ENCODE results near the gene ZNF800. TPM values are rescaled to one million over a fixed set of nuclear protein-coding genes. Genes with fewer than 3 reads are reported as not detected.

Gene ZNF800
- total and polyA plus RNA-seq, 9 donors = 10.0 to 33.2 (median 11.7) TPM

DNA sequence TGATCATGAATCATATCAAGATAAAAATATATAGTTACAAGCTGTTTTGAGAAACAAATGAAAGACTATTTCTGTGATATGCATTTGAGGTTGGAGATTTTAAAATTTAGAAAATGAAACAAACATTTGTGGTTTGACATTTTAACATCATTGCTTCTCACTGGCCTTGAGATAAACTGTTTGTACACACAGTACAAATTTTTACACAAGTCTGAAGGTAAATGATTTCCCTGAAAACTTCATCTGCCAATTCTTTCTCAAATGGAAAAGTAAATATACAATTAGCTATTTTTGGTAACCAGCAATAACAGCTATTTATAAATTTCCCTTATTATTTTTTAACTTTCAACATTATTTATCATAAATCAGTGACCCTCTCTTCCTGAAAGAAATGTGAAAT is 38.6 kb downstream of the ZNF800 start:
- DNase-seq = no peak
- no peak overlapping the region for H3K27ac ChIP-seq (ENCODE audit: low read length)
- H3K36me3 ChIP-seq (ENCODE audit: control insufficient read depth, insufficient read depth, low read length) = no peaks in the 10 kb centered on the region
- no peaks in the 10 kb centered on the region for H3K27me3 ChIP-seq (ENCODE audit: control insufficient read depth, insufficient read depth, low read length)
- no peaks in the 10 kb centered on the region for H3K4me1 ChIP-seq (ENCODE audit: control insufficient read depth, insufficient read depth, low read length)
- no peak overlapping the region for H3K4me3 ChIP-seq (ENCODE audit: low read length)
- H3K9me3 ChIP-seq (replicated peaks; ENCODE audit: control insufficient read depth, low read depth, low read length) = no peaks in the 10 kb centered on the region

DNA sequence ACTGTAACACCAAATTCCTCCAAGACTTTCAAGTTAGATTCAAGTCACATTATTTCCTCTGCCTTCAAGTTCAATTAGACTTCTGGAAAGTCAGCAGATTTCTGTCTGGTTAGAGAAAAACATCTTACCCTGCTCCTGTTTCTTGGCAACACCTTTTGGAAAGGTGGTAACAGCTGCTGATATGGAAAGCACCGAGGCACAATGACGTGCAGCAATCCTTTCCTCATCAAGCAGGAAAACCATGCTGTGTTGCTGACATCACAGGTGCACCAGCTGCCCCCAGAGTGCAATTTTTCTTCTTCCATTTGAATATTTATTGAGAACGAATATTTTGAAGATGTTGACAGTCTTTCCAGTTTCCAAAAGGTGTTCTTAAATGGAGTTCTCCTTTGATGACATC is 41.9 kb downstream of the ZNF800 start:
- Histone ChIP-seq H3K4me3 (ENCODE audit: low read length) (no peak overlapping the region), H3K9me3 (replicated peaks; ENCODE audit: control insufficient read depth, low read depth, low read length) (no peaks in the 10 kb centered on the region), H3K27me3 (ENCODE audit: control insufficient read depth, insufficient read depth, low read length) (peaks cover 2% of the 10 kb centered on the region), H3K4me1 (ENCODE audit: control insufficient read depth, insufficient read depth, low read length) (peaks cover 3% of the 10 kb centered on the region), H3K36me3 (ENCODE audit: control insufficient read depth, insufficient read depth, low read length) (no peaks in the 10 kb centered on the region), H3K27ac (ENCODE audit: low read length) (no peak overlapping the region)
- WGBS (ENCODE audit: insufficient coverage) = 47% methylated on average over 3 of the region's 3 CpGs
- DNase-seq = no peak

DNA sequence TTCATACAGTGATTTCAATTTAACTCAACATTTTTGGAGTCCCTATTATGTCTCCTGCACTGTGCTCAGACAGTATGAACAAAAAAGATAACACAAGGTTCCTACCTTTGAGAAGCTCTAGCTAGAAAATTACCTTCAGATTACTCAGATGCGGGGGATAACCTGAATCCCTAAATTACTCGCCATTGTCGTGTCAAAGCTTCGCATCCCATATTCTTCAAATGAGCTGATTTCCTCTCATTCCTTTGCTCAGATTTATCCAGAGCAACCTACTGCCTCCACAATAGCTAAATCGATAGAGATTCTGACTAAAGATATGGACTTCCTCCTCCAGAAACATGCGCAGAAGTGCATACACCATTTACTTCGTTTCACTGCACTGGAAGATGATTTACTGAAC is 42.6 kb downstream of the ZNF800 start:
- Histone ChIP-seq H3K9me3 (replicated peaks; ENCODE audit: control insufficient read depth, low read depth, low read length) (no peaks in the 10 kb centered on the region), H3K4me1 (ENCODE audit: control insufficient read depth, insufficient read depth, low read length) (peaks cover 3% of the 10 kb centered on the region), H3K27me3 (ENCODE audit: control insufficient read depth, insufficient read depth, low read length) (peaks cover 2% of the 10 kb centered on the region), H3K36me3 (ENCODE audit: control insufficient read depth, insufficient read depth, low read length) (no peaks in the 10 kb centered on the region), H3K27ac (ENCODE audit: low read length) (no peak overlapping the region), H3K4me3 (ENCODE audit: low read length) (no peak overlapping the region)
- DNase-seq = no peak
- 70% methylated on average over 4 of the region's 7 CpGs for WGBS (ENCODE audit: insufficient coverage)

DNA sequence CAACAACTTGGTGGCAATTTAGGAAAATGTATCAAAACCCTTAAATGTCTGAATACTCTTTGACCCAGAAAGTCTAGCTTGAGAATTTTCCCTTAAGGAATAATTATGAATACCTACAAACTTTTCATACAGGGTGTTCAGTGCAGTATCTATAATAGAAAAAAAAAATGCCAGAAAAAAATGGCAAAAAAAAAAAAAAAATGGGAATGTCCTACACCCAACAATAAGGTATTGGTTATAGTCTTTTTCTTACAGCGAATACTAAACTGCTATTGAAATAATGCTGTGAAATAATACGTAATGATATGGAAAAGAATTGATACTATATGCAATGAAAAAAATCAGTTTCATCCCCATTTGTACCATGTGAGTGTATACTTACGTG is 44.3 kb downstream of the ZNF800 start:
- H3K27me3 ChIP-seq (ENCODE audit: control insufficient read depth, insufficient read depth, low read length) = peaks cover 2% of the 10 kb centered on the region
- H3K9me3 ChIP-seq (replicated peaks; ENCODE audit: control insufficient read depth, low read depth, low read length) = no peaks in the 10 kb centered on the region
- no peaks in the 10 kb centered on the region for H3K36me3 ChIP-seq (ENCODE audit: control insufficient read depth, insufficient read depth, low read length)
- no peak for DNase-seq
- no CpG with 5 or more reads among the region's 3 CpGs for WGBS (ENCODE audit: insufficient coverage)
- H3K27ac ChIP-seq (ENCODE audit: low read length) = no peak overlapping the region
- H3K4me1 ChIP-seq (ENCODE audit: control insufficient read depth, insufficient read depth, low read length) = peaks cover 3% of the 10 kb centered on the region
- peak overlapping the region; percentile 33 for H3K4me3 ChIP-seq (ENCODE audit: low read length)

DNA sequence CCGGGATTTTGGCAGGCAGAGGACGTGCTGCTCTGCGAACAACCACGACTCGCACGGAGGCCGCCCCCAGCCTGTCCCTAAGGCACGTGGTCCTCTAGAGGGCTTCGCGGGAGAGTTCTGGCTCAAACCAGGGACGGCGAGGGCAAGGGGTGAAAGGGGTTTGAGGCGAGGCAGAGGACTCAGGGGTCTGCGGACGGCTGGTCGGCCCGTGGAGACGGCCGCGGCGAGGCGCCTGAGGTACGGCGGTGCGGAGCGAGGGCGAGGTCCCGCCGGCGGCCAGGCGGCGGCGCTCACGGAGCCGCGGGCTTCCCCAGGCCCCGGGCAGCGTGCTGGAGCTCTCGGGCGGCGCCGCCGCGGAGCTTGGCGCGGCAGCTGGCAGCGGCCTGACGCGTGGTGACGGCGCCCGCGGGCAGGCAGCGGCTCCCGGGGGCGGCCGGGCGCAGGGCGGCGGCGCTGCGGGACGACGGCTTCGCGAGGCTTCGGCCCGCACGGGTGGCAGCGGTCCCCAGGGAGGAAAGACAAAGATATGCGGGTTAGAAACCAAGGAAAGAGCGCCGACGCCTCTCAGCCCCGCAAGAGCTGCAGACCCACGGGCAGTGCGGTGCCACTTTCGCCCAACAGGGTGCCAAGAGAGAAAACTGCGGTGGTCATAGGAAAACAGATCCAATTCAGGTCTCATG is 44.8 kb downstream of the ZNF800 start:
- no peak overlapping the region for H3K27ac ChIP-seq (ENCODE audit: low read length)
- H3K4me1 ChIP-seq (ENCODE audit: control insufficient read depth, insufficient read depth, low read length) = peaks cover 3% of the 10 kb centered on the region
- H3K4me3 ChIP-seq (ENCODE audit: low read length) = peak overlapping the region; percentile 33
- H3K27me3 ChIP-seq (ENCODE audit: control insufficient read depth, insufficient read depth, low read length) = peaks cover 2% of the 10 kb centered on the region
- WGBS (ENCODE audit: insufficient coverage) = 3% methylated on average over 78 of the region's 79 CpGs
- no peaks in the 10 kb centered on the region for H3K9me3 ChIP-seq (replicated peaks; ENCODE audit: control insufficient read depth, low read depth, low read length)
- H3K36me3 ChIP-seq (ENCODE audit: control insufficient read depth, insufficient read depth, low read length) = no peaks in the 10 kb centered on the region
- peak; percentile 65 for DNase-seq

DNA sequence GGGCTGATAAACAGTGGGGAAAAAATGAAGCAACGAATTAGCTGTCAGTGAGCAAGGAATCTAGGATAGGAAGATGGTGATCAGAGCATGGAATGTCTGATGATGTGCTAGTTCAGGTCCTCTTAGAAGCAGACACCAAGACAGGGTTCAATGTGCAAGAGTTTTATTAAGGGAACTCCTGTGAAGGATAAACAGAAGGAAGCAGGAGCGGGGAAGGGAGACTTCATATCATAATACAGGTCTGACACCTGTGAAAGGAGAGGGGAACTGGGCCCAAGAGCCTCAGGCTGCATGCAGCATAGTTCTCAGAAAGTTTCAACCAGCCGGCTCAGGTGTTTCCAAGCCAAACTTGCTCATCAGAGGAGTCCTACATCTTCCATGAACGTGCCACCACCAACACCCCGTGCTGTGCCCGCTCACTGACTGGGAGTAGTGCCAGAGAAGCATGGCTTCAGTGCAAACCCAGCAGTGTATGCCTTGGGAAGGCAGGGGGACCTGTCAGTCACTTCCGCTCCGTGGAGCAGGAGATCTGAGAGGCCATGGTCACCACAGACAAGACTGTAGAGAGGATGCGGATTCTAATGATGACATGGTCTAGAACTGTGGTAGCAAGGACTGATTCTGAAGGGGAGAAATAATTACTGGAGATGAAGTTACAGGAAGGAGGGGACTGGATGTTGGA is 45.8 kb downstream of the ZNF800 start:
- Histone ChIP-seq H3K4me3 (ENCODE audit: low read length) (no peak overlapping the region), H3K4me1 (ENCODE audit: control insufficient read depth, insufficient read depth, low read length) (peaks cover 3% of the 10 kb centered on the region), H3K36me3 (ENCODE audit: control insufficient read depth, insufficient read depth, low read length) (no peaks in the 10 kb centered on the region), H3K27me3 (ENCODE audit: control insufficient read depth, insufficient read depth, low read length) (peaks cover 2% of the 10 kb centered on the region), H3K9me3 (replicated peaks; ENCODE audit: control insufficient read depth, low read depth, low read length) (no peaks in the 10 kb centered on the region), H3K27ac (ENCODE audit: low read length) (no peak overlapping the region)
- no peak for DNase-seq
- WGBS (ENCODE audit: insufficient coverage) = 92% methylated on average over 8 of the region's 9 CpGs

DNA sequence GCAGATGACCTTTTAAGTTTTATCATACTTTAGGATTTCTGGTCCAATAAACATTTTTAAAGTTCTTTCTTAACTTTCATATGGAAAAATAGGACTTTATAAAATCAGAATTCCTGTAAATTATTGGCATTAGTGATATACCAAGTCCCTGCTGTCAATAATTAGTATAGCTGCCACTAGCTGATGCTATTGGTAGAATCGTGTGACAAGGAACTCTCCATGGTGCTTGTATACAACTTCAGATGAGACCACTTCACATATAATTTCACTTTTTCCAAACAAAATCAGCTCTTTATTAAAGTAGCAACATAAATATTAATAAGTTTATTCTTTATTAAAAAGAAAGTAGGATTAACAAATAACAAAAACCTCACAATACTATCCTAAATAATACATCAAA is 49.9 kb downstream of the ZNF800 start:
- no peak overlapping the region for H3K4me3 ChIP-seq (ENCODE audit: low read length)
- H3K27me3 ChIP-seq (ENCODE audit: control insufficient read depth, insufficient read depth, low read length) = no peaks in the 10 kb centered on the region
- H3K4me1 ChIP-seq (ENCODE audit: control insufficient read depth, insufficient read depth, low read length) = peaks cover 3% of the 10 kb centered on the region
- no peaks in the 10 kb centered on the region for H3K9me3 ChIP-seq (replicated peaks; ENCODE audit: control insufficient read depth, low read depth, low read length)
- no peaks in the 10 kb centered on the region for H3K36me3 ChIP-seq (ENCODE audit: control insufficient read depth, insufficient read depth, low read length)
- no CpG with 5 or more reads among the region's 1 CpG for WGBS (ENCODE audit: insufficient coverage)
- no peak for DNase-seq
- no peak overlapping the region for H3K27ac ChIP-seq (ENCODE audit: low read length)

DNA sequence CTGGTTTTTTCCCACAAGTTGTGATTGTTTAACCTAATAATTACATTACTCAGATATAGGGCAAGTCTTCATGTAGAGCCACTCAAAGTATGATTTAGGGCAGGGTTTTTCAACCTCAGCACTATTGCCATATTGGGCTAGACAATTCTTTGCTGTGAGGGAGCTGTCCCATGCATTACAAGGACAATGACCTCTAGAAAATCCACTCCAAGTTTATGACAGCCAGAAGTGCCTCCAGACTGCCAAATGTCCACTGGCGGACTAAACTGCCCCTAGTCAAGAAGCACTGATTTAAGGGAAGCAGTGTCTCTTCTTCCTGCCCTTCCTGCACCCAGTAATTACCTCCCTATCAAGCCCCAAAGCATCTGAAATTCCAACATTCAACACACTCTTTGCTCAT is 54.4 kb downstream of the ZNF800 start:
- Histone ChIP-seq H3K27ac (ENCODE audit: low read length) (no peak overlapping the region), H3K4me3 (ENCODE audit: low read length) (no peak overlapping the region), H3K27me3 (ENCODE audit: control insufficient read depth, insufficient read depth, low read length) (no peaks in the 10 kb centered on the region), H3K9me3 (replicated peaks; ENCODE audit: control insufficient read depth, low read depth, low read length) (no peaks in the 10 kb centered on the region), H3K36me3 (ENCODE audit: control insufficient read depth, insufficient read depth, low read length) (no peaks in the 10 kb centered on the region), H3K4me1 (ENCODE audit: control insufficient read depth, insufficient read depth, low read length) (no peaks in the 10 kb centered on the region)
- no peak for DNase-seq
- WGBS (ENCODE audit: insufficient coverage) = 78% methylated on average over 1 of the region's 1 CpG

DNA sequence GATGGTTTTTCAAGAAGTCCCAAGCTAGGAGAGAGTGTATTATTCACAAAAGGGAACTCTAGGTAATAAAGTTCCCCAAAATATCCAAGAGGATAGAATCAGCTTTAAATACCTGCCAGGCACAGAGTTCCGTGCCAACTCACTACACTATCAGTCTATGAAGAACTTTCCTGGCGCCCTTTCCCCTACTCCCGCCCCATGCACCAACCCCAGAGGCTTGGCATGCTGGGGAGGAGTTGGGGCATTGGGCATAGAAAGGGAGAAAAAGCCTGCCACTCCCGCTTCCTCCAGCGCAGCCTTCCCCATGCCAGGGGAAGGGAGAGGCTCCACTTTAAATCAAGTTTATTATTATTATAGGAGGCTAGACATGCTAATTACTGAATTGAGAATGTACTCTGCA is 54.9 kb downstream of the ZNF800 start:
- Histone ChIP-seq H3K4me1 (ENCODE audit: control insufficient read depth, insufficient read depth, low read length) (no peaks in the 10 kb centered on the region), H3K9me3 (replicated peaks; ENCODE audit: control insufficient read depth, low read depth, low read length) (no peaks in the 10 kb centered on the region), H3K36me3 (ENCODE audit: control insufficient read depth, insufficient read depth, low read length) (no peaks in the 10 kb centered on the region), H3K27me3 (ENCODE audit: control insufficient read depth, insufficient read depth, low read length) (no peaks in the 10 kb centered on the region), H3K4me3 (ENCODE audit: low read length) (no peak overlapping the region), H3K27ac (ENCODE audit: low read length) (no peak overlapping the region)
- no CpG with 5 or more reads among the region's 5 CpGs for WGBS (ENCODE audit: insufficient coverage)
- no peak for DNase-seq

DNA sequence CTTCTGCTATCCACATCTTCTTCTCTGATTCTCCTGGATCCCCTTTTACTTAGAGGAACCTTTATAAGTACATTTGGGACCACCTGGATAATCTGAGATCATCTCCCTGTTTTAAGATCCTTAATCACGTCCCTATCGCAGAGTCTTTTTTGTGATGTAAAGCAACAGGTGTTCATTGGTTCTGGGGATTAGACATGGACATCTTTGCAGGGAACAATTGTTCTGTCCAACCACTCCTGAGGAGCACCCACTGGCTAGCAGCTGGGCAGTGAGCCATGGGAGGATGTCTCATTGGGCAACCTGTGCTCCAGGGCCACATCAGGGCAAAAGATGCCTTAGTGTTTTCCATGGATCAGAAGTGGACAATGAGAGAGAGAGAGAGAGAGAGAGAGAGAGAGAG is 56.0 kb downstream of the ZNF800 start:
- Histone ChIP-seq H3K27me3 (ENCODE audit: control insufficient read depth, insufficient read depth, low read length) (no peaks in the 10 kb centered on the region), H3K4me1 (ENCODE audit: control insufficient read depth, insufficient read depth, low read length) (no peaks in the 10 kb centered on the region), H3K9me3 (replicated peaks; ENCODE audit: control insufficient read depth, low read depth, low read length) (no peaks in the 10 kb centered on the region), H3K4me3 (ENCODE audit: low read length) (no peak overlapping the region), H3K27ac (ENCODE audit: low read length) (no peak overlapping the region), H3K36me3 (ENCODE audit: control insufficient read depth, insufficient read depth, low read length) (no peaks in the 10 kb centered on the region)
- DNase-seq = no peak
- no CpG with 5 or more reads among the region's 2 CpGs for WGBS (ENCODE audit: insufficient coverage)
